GM12873 (cell line): ENCODE measurements around the gene CD200.

ENCODE experiments used
- CTCF ChIP-seq: IDR thresholded peaks from 2 replicates; pipeline ENCODE4 v1.5.1; 2012; ENCODE audit warnings: low read depth, mild to moderate bottlenecking, moderate library complexity, low read length, control low read depth; ENCODE audit not compliant: insufficient read depth; ENCODE audit errors: missing control alignments

Gene CD200

GRCh38 chr3:112302881-112303763 is 29.8 kb upstream of the CD200 start:
- TF ChIP-seq CTCF: no peak

GRCh38 chr3:112303764-112304325 is 29.1 kb upstream of the CD200 start:
- no peak for TF ChIP-seq CTCF

- peak; percentile 45 for TF ChIP-seq CTCF
Observed at GRCh38 chr3:112304611-112305010, 28.3 kb upstream of the CD200 start.

- no peak for TF ChIP-seq CTCF
Observed at GRCh38 chr3:112306825-112307224, 26.1 kb upstream of the CD200 start.

- no peak for TF ChIP-seq CTCF
Observed at GRCh38 chr3:112307557-112307956, 25.4 kb upstream of the CD200 start.

- no peak for TF ChIP-seq CTCF
Observed at GRCh38 chr3:112308151-112308911, 24.6 kb upstream of the CD200 start.

GRCh38 chr3:112314649-112315048 is 18.3 kb upstream of the CD200 start:
- no peak for TF ChIP-seq CTCF
